NCI-H1694 (cell line): Measurements from ENCODE around the gene POLR2B.
"Not testable (repeated sequence)": the region's sequence is repeated elsewhere in the genome, so short reads cannot be mapped to it uniquely, and the experiment has no call there.

Experiments used
- DNase-seq: peaks from one replicate; lab custom pipeline; 2025; lab: John Stamatoyannopoulos, UW

POLR2B gene

GRCh38 chr4:56986952-56987351 is 8.3 kb downstream of the POLR2B start:
- no peak for DNase-seq

DNA sequence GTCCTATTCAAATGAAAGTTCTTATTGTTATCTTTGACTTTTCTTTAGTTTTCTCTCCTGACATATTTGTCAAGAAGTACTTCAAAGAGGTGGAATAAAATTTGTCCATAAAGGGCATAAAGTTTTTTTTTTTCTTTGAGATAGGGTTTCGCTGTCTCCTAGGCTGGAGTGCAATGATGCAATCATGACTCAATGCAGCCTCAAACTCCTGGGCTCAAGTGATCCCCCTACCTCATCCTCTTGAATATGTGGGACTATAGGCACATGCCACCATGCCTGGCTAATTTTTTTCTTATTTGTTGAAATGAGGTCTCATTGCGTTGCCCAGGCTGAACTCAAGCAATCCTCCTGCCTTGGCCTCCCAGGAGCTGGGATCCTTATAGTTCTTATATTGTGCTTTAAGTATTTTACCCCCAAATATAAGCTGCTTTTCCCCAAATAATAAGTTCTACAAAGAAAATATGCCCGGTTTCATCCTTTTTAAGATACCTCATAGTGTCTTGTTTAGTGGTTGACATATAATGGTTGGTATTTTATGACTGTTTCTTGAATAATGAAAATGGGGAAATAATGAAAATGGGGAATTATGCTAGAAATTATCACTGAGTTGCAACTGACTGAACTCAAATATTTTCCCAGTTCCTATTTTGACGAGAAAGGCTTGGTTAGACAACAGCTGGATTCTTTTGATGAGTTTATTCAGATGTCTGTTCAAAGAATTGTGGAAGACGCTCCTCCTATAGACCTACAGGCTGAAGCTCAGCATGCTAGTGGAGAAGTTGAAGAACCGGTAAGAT is 11.6 kb downstream of the POLR2B start:
- no peak for DNase-seq

GRCh38 chr4:56995525-56995924 is 16.8 kb downstream of the POLR2B start:
- DNase-seq: peak; percentile 65

- DNase-seq: no peak
These were observed 21.1 kb downstream of the POLR2B start for GRCh38 chr4:56999751-57000150.

DNA sequence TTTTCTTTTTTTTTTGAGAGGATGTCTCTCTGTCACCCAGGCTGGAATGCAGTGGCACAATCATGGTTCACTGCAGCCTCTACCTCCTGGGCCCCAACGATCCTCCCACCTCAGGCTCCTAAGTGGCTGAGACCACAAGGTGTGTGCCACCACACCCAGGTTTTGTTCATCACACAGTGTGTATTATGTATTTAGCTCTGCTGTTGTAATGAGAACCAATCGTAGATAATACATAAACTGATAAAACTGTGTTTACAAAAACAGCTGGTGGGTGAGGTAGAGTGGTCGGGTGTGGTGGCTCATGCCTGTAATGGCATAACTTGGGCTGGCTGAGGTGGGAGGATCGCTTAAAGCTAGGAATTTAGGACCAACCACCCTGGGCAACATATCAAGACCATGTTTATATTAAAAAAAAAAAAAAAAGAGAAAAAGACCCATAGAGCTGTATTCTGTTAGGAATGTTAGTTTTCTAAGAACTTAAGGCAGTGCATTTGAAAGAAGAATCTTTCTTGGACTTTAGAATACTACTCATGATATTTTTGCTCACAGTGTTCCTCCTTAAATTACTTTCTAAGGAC is 34.9 kb downstream of the POLR2B start:
- no peak for DNase-seq

DNA sequence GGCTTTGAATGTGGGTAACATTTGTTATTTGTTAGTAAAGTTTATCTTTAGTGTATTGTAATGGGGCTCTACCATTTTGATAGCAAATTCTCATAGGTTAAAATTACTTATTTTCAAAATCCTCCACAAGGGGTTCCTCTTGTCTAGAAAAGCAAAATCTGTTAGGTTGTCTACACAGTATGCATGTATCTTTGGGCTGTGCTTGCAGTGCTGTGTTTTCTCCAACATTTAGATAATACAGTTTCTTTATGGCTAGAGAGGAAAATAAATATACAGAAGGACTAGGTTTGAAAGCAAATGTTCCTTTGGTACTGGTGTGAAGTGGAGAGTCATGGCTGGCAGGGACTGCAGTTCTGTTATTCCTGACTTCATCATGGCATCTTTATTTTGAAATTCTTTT is 40.3 kb downstream of the POLR2B start:
- DNase-seq: no peak

- no peak for DNase-seq
These were observed 41.9 kb downstream of the POLR2B start for GRCh38 chr4:57020467-57021101.

GRCh38 chr4:57023104-57023503 is 44.4 kb downstream of the POLR2B start:
- DNase-seq: no peak

GRCh38 chr4:57034520-57034919 is 55.8 kb downstream of the POLR2B start:
- no peak for DNase-seq

DNA sequence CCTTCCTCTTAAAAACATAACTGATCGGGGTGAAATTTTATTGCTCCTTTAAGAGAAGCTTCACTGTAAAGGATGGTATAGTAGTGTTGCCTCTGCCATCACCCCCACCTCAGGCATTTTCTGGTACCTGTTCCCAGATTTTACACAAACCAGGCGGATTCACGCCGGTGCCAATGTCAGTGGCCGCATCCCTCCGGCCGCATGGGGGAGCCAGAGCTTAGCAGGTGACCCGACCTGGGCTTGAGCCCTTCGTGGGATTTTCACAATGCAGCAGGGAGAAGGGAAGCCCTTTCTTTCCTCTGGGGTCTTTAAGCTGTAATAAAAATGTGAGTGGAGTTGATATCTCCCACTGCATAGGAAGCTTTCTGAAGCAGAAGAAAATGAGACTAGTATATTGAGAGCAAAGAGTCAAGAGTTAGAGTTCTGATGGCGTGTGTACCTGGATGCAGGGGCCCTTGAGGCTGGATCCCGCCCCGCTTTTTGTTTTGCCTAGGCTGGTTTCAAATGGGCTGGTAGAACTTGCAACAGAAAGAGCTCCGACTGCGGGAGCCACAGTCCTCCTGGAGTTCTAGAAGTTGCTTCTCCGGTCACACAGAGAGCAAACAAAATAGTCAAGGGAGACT is 59.4 kb downstream of the POLR2B start:
- DNase-seq: no peak

GRCh38 chr4:57039345-57039744 is 60.6 kb downstream of the POLR2B start:
- no peak for DNase-seq

DNA sequence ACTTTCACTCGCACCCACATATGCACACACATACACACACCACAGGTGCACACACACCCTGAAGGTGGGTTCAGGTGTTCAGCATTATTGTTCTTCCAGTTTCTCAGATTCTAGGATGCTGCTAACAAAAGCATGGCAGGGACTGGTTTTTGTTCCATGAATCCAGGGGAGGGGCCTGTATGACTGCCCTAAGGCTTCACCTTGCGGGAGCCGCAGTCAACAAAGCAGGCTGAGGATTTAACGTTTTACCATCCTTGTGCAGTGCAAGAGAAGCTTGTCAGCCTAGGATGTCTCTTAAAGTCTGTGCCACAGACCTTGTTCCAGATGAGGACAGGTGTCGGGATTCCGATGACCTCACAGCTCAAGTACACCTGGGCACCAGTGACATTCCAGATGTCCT is 61.8 kb downstream of the POLR2B start:
- no peak for DNase-seq

DNA sequence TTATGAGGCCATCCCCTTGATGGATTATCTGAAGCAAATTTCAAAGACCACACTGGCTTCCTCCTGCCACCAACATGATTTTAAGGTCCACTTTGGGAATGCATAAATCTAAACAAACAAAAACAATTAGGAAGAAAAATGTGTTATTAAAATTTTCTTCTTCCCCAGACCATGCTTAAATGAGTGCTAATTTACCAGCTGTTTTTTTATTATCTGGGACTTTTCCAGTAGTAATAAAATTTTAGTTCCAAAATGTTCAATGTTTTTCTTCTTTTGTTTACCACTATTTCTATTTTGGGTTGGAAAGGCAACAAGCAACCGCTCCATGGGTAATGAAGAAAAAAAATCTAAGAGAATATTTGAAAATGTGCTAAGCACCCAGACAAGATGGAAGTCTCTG is 62.3 kb downstream of the POLR2B start:
- no peak for DNase-seq

- DNase-seq: no peak
These were observed 64.0 kb downstream of the POLR2B start for GRCh38 chr4:57042711-57043169.

- no peak for DNase-seq
These were observed 64.9 kb downstream of the POLR2B start for GRCh38 chr4:57043347-57044251.

DNA sequence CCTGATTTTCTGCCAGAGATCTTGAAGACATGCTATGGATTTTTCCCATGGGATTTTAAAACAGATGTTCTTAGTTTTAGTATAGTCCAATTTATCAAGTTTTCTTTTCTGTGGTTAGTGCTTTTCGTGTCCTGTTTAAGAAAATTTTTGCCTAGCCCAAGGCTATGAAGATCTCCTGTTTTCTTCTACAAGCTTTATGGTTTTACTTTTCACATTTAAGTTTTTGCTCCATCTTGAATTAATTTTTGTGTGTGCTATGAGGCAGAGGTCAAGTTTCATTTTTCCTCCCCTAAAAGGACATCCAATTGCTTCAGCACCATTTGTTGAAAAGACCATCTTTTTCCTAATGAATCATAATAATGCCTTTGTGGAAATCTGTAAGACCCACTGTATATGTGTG is 65.6 kb downstream of the POLR2B start:
- no peak for DNase-seq

GRCh38 chr4:57044996-57045395 is 66.3 kb downstream of the POLR2B start:
- no peak for DNase-seq

DNA sequence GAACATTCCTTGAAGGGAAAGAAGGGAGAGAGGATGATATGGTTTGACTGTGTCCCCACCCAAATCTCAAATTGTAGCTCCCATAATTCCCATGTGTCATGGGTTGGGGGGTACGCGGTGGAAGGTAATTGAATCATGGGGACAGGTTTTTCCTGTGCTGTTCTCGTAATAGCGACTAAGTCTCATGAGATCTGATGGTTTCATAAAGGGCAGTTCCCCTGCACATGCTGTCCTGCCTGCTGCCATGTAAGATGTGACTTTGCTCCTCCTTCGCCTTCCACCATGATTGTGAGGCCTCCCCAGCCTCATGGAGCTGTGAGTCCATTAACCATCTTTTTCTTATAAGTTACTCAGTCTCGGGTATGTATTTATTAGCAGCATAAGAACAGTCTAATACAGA is 68.3 kb downstream of the POLR2B start:
- DNase-seq: not testable (repeated sequence)

GRCh38 chr4:57048590-57049304 is 70.1 kb downstream of the POLR2B start:
- DNase-seq: no peak

- DNase-seq: no peak
These were observed 72.4 kb downstream of the POLR2B start for GRCh38 chr4:57051095-57051494.

DNA sequence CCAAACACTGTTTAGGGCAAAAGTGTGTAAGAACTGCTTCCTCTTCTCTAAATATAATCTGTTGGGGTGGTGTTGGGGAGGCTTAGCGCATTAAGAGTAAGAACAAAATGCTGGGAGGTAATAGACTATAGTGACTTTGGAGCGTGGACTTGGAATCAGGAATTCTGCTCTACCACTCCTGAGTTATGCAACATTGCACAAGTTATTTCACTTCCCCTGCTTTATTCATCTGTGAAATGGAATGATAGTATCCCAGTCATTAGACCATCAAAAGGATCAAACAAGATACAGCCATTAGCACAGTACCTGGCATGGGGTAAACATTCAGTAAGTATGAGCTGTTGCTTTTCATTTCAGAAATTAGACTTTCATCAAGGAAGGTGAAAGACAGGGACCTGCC is 72.8 kb downstream of the POLR2B start:
- DNase-seq: no peak
